Esophagus muscularis mucosa (tissue), 3 donors: ENCODE data around the gene CRY1.

Experiments used
- POLR2A ChIP-seq: fragments of 450-650 bp; IDR thresholded peaks from one replicate; pipeline ENCODE4 v1.6.1; 2017; ENCODE audit warnings: antibody characterized with exemption, moderate library complexity, mild to moderate bottlenecking, low read depth
- POLR2AphosphoS5 ChIP-seq, 2 donors: sonication (generic); formaldehyde crosslinking; IDR thresholded peaks; one replicate each; pipeline ENCODE4 v1.6.1; 2017; ENCODE audit warnings: antibody characterized with exemption in 2 of 2
- TF ChIP-seq, protein P1 (sequence below), 3 experiments: fragments of 200-600 bp in 2 of 3; fragments of 450-650 bp in 1 of 3; sonication (generic) in 2 of 3; IDR thresholded peaks; one replicate each; pipeline ENCODE4 v1.5.1; 2017 to 2019; ENCODE audit warnings: antibody characterized with exemption in 3 of 3, mild to moderate bottlenecking in 2 of 3, moderate library complexity in 1 of 3

DNA sequence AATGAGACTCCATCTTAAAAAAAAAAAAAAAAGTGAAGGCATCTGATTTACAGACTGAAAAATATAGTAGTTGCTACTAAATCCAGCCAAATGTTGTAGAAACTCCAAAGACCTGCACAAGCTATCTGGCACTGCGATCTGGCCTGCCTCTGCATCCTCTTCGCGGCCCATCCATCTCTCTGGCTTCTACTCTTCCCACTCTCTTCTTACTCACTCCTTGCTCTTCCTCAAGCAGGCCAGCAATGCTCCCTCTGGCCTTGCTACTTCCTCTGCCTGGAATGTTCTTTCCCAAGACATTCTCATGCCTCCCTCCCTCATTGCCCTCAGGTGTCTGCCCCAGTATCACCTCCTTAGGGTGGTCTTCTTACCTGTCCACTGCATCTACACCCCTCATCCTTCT, 9.7 kb upstream of the CRY1 start:
- TF ChIP-seq, protein P1, sequence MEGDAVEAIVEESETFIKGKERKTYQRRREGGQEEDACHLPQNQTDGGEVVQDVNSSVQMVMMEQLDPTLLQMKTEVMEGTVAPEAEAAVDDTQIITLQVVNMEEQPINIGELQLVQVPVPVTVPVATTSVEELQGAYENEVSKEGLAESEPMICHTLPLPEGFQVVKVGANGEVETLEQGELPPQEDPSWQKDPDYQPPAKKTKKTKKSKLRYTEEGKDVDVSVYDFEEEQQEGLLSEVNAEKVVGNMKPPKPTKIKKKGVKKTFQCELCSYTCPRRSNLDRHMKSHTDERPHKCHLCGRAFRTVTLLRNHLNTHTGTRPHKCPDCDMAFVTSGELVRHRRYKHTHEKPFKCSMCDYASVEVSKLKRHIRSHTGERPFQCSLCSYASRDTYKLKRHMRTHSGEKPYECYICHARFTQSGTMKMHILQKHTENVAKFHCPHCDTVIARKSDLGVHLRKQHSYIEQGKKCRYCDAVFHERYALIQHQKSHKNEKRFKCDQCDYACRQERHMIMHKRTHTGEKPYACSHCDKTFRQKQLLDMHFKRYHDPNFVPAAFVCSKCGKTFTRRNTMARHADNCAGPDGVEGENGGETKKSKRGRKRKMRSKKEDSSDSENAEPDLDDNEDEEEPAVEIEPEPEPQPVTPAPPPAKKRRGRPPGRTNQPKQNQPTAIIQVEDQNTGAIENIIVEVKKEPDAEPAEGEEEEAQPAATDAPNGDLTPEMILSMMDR (IDR thresholded peaks at IDR 0.05) = no peak
- TF ChIP-seq POLR2AphosphoS5 (IDR thresholded peaks at IDR 0.05) (no peak), POLR2A (no peak)
